A549 (cell line): ENCODE measurements around the gene DES. TPM values are rescaled to one million over a fixed set of nuclear protein-coding genes. Genes with fewer than 3 reads are reported as not detected.

ENCODE experiments used
- ATAC-seq, 2 experiments: fragments of 200-7000 bp in 1 of 2; fragments of >200 bp in 1 of 2; cut with Nextera tagmentation in 1 of 2; cut with Tn5 transposase in 1 of 2; 3 replicates each; pipeline versions ENCODE4 v1.8.0 to v1.9.1; 2018 to 2020; ENCODE audit warnings: mild to moderate bottlenecking in 1 of 2, moderate library complexity in 1 of 2
- CTCF ChIA-PET: fragments of 300-600 bp; sonication (Branson Sonifier 250); formaldehyde crosslinking; extraction: SDS; loops from one replicate; lab custom pipeline; 2021; ENCODE audit warnings: antibody characterized with exemption, inconsistent platforms; lab: Yijun Ruan, JAX
- POLR2A ChIA-PET: fragments of 350-600 bp; formaldehyde crosslinking; extraction: SDS; loops from one replicate; lab custom pipeline; 2021; ENCODE audit warnings: antibody characterized with exemption, inconsistent platforms; lab: Yijun Ruan, JAX
- DNase-seq, 2 experiments: peaks; one replicate each; pipeline versions ENCODE4 v3.0.0 to v3.0.0-alpha.2; 2011 to 2016; ENCODE audit warnings: low read depth in 1 of 2, low spot score in 1 of 2
- FAIRE-seq: peaks from 2 replicates; lab custom pipeline; 2011; peaks lifted over from hg19 to GRCh38; lab: Jason Lieb, UNC
- H3K27ac ChIP-seq, 2 experiments: fragments of >200 bp; sonication (Bioruptor Twin); formaldehyde crosslinking; 3 replicates each; pipeline ENCODE4 v1.5.1; 2016 to 2017
- H3K4me1 ChIP-seq: fragments of >200 bp; sonication (Bioruptor Twin); formaldehyde crosslinking; 3 replicates; pipeline ENCODE4 v1.6.1; 2016
- H3K4me2 ChIP-seq: fragments of >200 bp; sonication (Bioruptor Twin); formaldehyde crosslinking; 3 replicates; pipeline ENCODE4 v1.6.1; 2016
- H3K4me3 ChIP-seq: fragments of >200 bp; sonication (Bioruptor Twin); formaldehyde crosslinking; 3 replicates; pipeline ENCODE4 v1.5.1; 2016
- H3K9me3 ChIP-seq: fragments of >200 bp; sonication (Bioruptor Twin); formaldehyde crosslinking; 3 replicates; pipeline ENCODE4 v1.6.1; 2016
- BHLHE40 ChIP-seq: IDR thresholded peaks from 2 replicates; pipeline ENCODE4 v1.6.1; 2012; ENCODE audit warnings: low read depth, low read length, inconsistent platforms
- CBX8 ChIP-seq: fragments of 200-600 bp; sonication (generic); IDR thresholded peaks from 2 replicates; pipeline ENCODE4 v1.6.1; 2016
- CHD4 ChIP-seq: fragments of 200-600 bp; sonication (generic); IDR thresholded peaks from 2 replicates; pipeline ENCODE4 v1.6.1; 2016; ENCODE audit warnings: antibody characterized with exemption, mild to moderate bottlenecking, borderline replicate concordance
- EHF ChIP-seq: fragments of 250-450 bp; sonication (Bioruptor Pico); IDR thresholded peaks from 2 replicates; pipeline ENCODE4 v1.5.0; 2020; ENCODE audit warnings: mild to moderate bottlenecking
- EHMT2 ChIP-seq: fragments of 200-600 bp; sonication (generic); IDR thresholded peaks from 2 replicates; pipeline ENCODE4 v1.6.1; 2016; ENCODE audit warnings: antibody characterized with exemption, low read depth, mild to moderate bottlenecking, moderate library complexity
- ELK1 ChIP-seq: fragments of 150-350 bp; IDR thresholded peaks from 2 replicates; pipeline ENCODE4 v1.6.1; 2014; ENCODE audit warnings: low read depth, mild to moderate bottlenecking, low read length
- FOSL2 ChIP-seq, 2 experiments: fragments of 450-650 bp in 1 of 2; fragments of >200 bp in 1 of 2; sonication (Bioruptor Twin) in 1 of 2; formaldehyde crosslinking; IDR thresholded peaks; 2 replicates each; pipeline versions ENCODE4 v1.5.0 to v1.6.1; 2016 to 2020; ENCODE audit warnings: mild to moderate bottlenecking in 1 of 2, moderate library complexity in 1 of 2
- HES2 ChIP-seq: fragments of >200 bp; sonication (Bioruptor Twin); formaldehyde crosslinking; IDR thresholded peaks from 2 replicates; pipeline ENCODE4 v1.6.1; 2016
- HEYL ChIP-seq: fragments of 250-450 bp; sonication (Bioruptor Pico); IDR thresholded peaks from 2 replicates; pipeline ENCODE4 v1.8.0; 2021; ENCODE audit warnings: mild to moderate bottlenecking, moderate library complexity
- HOXB5 ChIP-seq: fragments of 250-450 bp; sonication (Bioruptor Pico); IDR thresholded peaks from 2 replicates; pipeline ENCODE4 v1.5.0; 2020; ENCODE audit warnings: mild to moderate bottlenecking, moderate library complexity
- JUN ChIP-seq, 2 experiments: fragments of >200 bp; sonication (Bioruptor Twin); formaldehyde crosslinking; IDR thresholded peaks; 2 replicates in 1 of 2; 3 replicates in 1 of 2; pipeline ENCODE4 v1.6.1; 2016 to 2017
- KDM1A ChIP-seq: fragments of 200-600 bp; sonication (generic); IDR thresholded peaks from 2 replicates; pipeline ENCODE4 v1.6.1; 2016; ENCODE audit warnings: low read depth, mild to moderate bottlenecking
- MAZ ChIP-seq: fragments of 150-350 bp; IDR thresholded peaks from 2 replicates; pipeline ENCODE4 v1.6.1; 2014; ENCODE audit warnings: antibody characterized with exemption, low read depth, low read length, borderline replicate concordance
- NPAS2 ChIP-seq: fragments of 250-450 bp; sonication (Bioruptor Pico); IDR thresholded peaks from 2 replicates; pipeline ENCODE4 v1.8.0; 2022; ENCODE audit warnings: mild to moderate bottlenecking, moderate library complexity, borderline replicate concordance
- POLR2A ChIP-seq: IDR thresholded peaks from 2 replicates; pipeline ENCODE4 v1.6.1; 2012; ENCODE audit warnings: mild to moderate bottlenecking, low read length
- RAD21 ChIP-seq, 2 experiments: fragments of >200 bp in 1 of 2; sonication (Bioruptor Twin) in 1 of 2; formaldehyde crosslinking in 1 of 2; IDR thresholded peaks in 1 of 2; conservative IDR thresholded peaks in 1 of 2; 2 replicates in 1 of 2; 3 replicates in 1 of 2; pipeline ENCODE4 v1.6.1; 2012 to 2018; ENCODE audit warnings: inconsistent platforms in 1 of 2
- RNF2 ChIP-seq: fragments of 200-600 bp; sonication (generic); IDR thresholded peaks from 2 replicates; pipeline ENCODE4 v1.6.1; 2016; ENCODE audit warnings: low read depth, mild to moderate bottlenecking, antibody characterized with exemption, moderate library complexity, borderline replicate concordance
- SMC3 ChIP-seq: fragments of >200 bp; sonication (Bioruptor Twin); formaldehyde crosslinking; IDR thresholded peaks from 3 replicates; pipeline ENCODE4 v1.6.1; 2018; ENCODE audit warnings: inconsistent platforms
- TFCP2L1 ChIP-seq: fragments of 250-450 bp; sonication (Bioruptor Pico); IDR thresholded peaks from 2 replicates; pipeline ENCODE4 v1.5.0; 2021; ENCODE audit warnings: mild to moderate bottlenecking
- TP53 ChIP-seq: fragments of 250-450 bp; sonication (Bioruptor Pico); IDR thresholded peaks from 2 replicates; pipeline ENCODE4 v1.5.0; 2021; ENCODE audit warnings: mild to moderate bottlenecking, moderate library complexity
- ZC3H11A ChIP-seq: fragments of 450-650 bp; IDR thresholded peaks from 2 replicates; pipeline ENCODE4 v1.6.1; 2014; ENCODE audit warnings: antibody characterized with exemption, mild to moderate bottlenecking
- ZFP36 ChIP-seq: fragments of 450-650 bp; IDR thresholded peaks from 2 replicates; pipeline ENCODE4 v1.6.1; 2014; ENCODE audit warnings: borderline replicate concordance; ENCODE audit not compliant: partially characterized antibody
- ZNF302 ChIP-seq: fragments of 250-450 bp; sonication (Bioruptor Pico); IDR thresholded peaks from 2 replicates; pipeline ENCODE4 v1.9.0; 2021; ENCODE audit warnings: inconsistent platforms, mild to moderate bottlenecking, moderate library complexity
- ZSCAN20 ChIP-seq: fragments of 250-450 bp; sonication (Bioruptor Pico); IDR thresholded peaks from 2 replicates; pipeline ENCODE4 v1.8.0; 2022; ENCODE audit warnings: mild to moderate bottlenecking, moderate library complexity
- WGBS: methylation state at CpG from one replicate; pipeline ENCODE4 v1.1.6; 2017; ENCODE audit errors: missing lambda C conversion rate; 5-methylcytosine and 5-hydroxymethylcytosine counted together
- polyA plus RNA-seq, 4 experiments: library from polyadenylated mRNA; depleted of rRNA in 3 of 4; stranded (reverse); fragments of >200 nt; fragmentation: RNase III in 1 of 4; extraction: RNeasy Plus Mini Kit Qiagen cat#74134 plus additional on column Dnase treatment in 1 of 4; gene quantifications; 2 replicates in 3 of 4; 3 replicates in 1 of 4; pipeline ENCODE4 v1.2.3, GENCODE V29; 2011 to 2017
- TF ChIP-seq, protein P1 (sequence below): IDR thresholded peaks from 2 replicates; pipeline ENCODE4 v1.6.1; 2012; ENCODE audit warnings: low read depth, borderline replicate concordance

DES gene
- polyA plus RNA-seq, 2 of the 4 experiments (the other 2 are of a cell fraction): 0.06 TPM; not detected in 1

- Histone ChIP-seq H3K9me3 (peaks cover 18% of the 10 kb centered on the region), H3K4me1 (no peaks in the 10 kb centered on the region), H3K4me2 (no peak overlapping the region), H3K4me3 (no peak overlapping the region), H3K27ac (no peak overlapping the region)
- ChIA-PET POLR2A (no interaction called here), CTCF (interaction anchor here (0.9 to 7.4 kb wide), 6 partner anchors 11 to 114 kb away, joined by 3 to 48 read pairs (median 6); no protein-coding TSS in a partner anchor)
- 45% methylated on average over 3 of the region's 3 CpGs for WGBS
- TF ChIP-seq SMC3 (no peak), HES2 (no peak), EHF (CRISPR knock-in tag) (no peak), POLR2A (no peak), RNF2 (no peak)
- ATAC-seq (peak in 1 of 2 experiments; percentile 32; a peak in 1 of 6 replicates), FAIRE-seq (no peak), DNase-seq (no peak)
Measured at GRCh38 chr2:219416235-219416602, 2.0 kb upstream of the DES start.

- FAIRE-seq (no peak), ATAC-seq (peak; percentile 15 to 44; a peak in 2 of 6 replicates), DNase-seq (no peak)
- H3K4me2 ChIP-seq: no peak overlapping the region
- H3K4me3 ChIP-seq: no peak overlapping the region
- TF ChIP-seq, protein P1, sequence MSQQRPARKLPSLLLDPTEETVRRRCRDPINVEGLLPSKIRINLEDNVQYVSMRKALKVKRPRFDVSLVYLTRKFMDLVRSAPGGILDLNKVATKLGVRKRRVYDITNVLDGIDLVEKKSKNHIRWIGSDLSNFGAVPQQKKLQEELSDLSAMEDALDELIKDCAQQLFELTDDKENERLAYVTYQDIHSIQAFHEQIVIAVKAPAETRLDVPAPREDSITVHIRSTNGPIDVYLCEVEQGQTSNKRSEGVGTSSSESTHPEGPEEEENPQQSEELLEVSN: no peak
- TF ChIP-seq RAD21 (conservative IDR thresholded peaks at IDR 0.05 in 1 of 2, IDR thresholded peaks at IDR 0.05 in 1 of 2) (no peak), ZFP36 (no peak), EHMT2 (no peak), ZC3H11A (no peak), MAZ (no peak), JUN (IDR thresholded peaks at IDR 0.05) (no peak), CBX8 (no peak), BHLHE40 (no peak), ZSCAN20 (no peak), ELK1 (no peak)
- no peak overlapping the region for H3K27ac ChIP-seq
- H3K4me1 ChIP-seq: no peaks in the 10 kb centered on the region
- ChIA-PET CTCF (interaction anchor here (0.9 to 7.4 kb wide), 6 partner anchors 12 to 113 kb away, joined by 3 to 48 read pairs (median 6); no protein-coding TSS in a partner anchor), POLR2A (no interaction called here)
- 68% methylated on average over 4 of the region's 4 CpGs for WGBS
- H3K9me3 ChIP-seq: peaks cover 12% of the 10 kb centered on the region
Measured at GRCh38 chr2:219416938-219417337, 1.2 kb upstream of the DES start.

DNA sequence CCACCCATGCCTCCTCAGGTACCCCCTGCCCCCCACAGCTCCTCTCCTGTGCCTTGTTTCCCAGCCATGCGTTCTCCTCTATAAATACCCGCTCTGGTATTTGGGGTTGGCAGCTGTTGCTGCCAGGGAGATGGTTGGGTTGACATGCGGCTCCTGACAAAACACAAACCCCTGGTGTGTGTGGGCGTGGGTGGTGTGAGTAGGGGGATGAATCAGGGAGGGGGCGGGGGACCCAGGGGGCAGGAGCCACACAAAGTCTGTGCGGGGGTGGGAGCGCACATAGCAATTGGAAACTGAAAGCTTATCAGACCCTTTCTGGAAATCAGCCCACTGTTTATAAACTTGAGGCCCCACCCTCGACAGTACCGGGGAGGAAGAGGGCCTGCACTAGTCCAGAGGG, 803 bp upstream of the DES start:
- H3K4me1 ChIP-seq: no peaks in the 10 kb centered on the region
- H3K4me2 ChIP-seq: no peak overlapping the region
- ATAC-seq (no peak), DNase-seq (no peak), FAIRE-seq (no peak)
- 80% methylated on average over 9 of the region's 9 CpGs for WGBS
- POLR2A ChIA-PET: no interaction called here
- no peak overlapping the region for H3K27ac ChIP-seq
- CTCF ChIA-PET: interaction anchor here (0.9 to 7.4 kb wide), 5 partner anchors 15 to 142 kb away, joined by 3 to 48 read pairs (median 7); no protein-coding TSS in a partner anchor
- H3K4me3 ChIP-seq: no peak overlapping the region
- TF ChIP-seq ZFP36 (no peak), MAZ (no peak)
- peaks cover 8% of the 10 kb centered on the region for H3K9me3 ChIP-seq

DNA sequence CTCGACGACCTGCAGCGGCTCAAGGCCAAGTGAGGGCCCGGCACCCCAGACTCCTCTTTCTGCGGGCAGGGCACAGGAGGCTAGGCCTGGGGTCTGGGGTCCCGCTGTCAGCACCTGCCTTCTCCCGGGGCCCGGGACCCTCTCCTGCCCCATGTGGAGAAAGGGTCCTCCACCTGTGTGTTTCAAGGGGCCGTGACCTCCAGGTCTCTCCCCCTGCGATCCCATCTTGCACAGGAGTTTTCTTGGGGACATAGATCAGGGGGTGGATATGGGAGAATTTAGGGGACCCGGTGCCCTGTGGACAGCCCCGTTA, 791 bp downstream of the DES start:
- no peak for DNase-seq
- FAIRE-seq: no peak
- TF ChIP-seq, protein P1: no peak
- no peak for TF ChIP-seq RAD21 (conservative IDR thresholded peaks at IDR 0.05 in 1 of 2, IDR thresholded peaks at IDR 0.05 in 1 of 2)
- no peak for TF ChIP-seq FOSL2 (IDR thresholded peaks at IDR 0.05)
- TF ChIP-seq FOSL2 (CRISPR knock-in tag; IDR thresholded peaks at IDR 0.05): no peak
- TF ChIP-seq BHLHE40: no peak
- no peak for TF ChIP-seq HOXB5
- no peak for TF ChIP-seq EHMT2
- TF ChIP-seq TFCP2L1 (CRISPR knock-in tag): no peak
- TF ChIP-seq ZNF302 (CRISPR knock-in tag): no peak
- no peak for TF ChIP-seq KDM1A
- TF ChIP-seq TP53 (CRISPR knock-in tag): no peak
- TF ChIP-seq CHD4: no peak
- no peak for TF ChIP-seq HEYL (CRISPR knock-in tag)
- TF ChIP-seq NPAS2 (CRISPR knock-in tag): no peak
- TF ChIP-seq, all 56 proteins: peak for 0
- WGBS: 79% methylated on average over 11 of the region's 12 CpGs
- Histone ChIP-seq H3K4me2 (no peak overlapping the region), H3K4me1 (no peaks in the 10 kb centered on the region), H3K9me3 (no peaks in the 10 kb centered on the region), H3K27ac (no peak overlapping the region), H3K4me3 (no peak overlapping the region)
- POLR2A ChIA-PET: no interaction called here
- CTCF ChIA-PET: interaction anchor here (1.2 to 7.4 kb wide), 5 partner anchors 9 to 111 kb away, joined by 3 to 48 read pairs (median 7); no protein-coding TSS in a partner anchor
- no peak for ATAC-seq
